HEK293T (cell line): ENCODE measurements around the gene PRDM8.

Experiments
- CTCF ChIA-PET: fragments of 350-600 bp; formaldehyde crosslinking; extraction: SDS; loops from one replicate; lab custom pipeline; 2021; ENCODE audit warnings: antibody characterized with exemption, inconsistent platforms; lab: Yijun Ruan, JAX
- POLR2A ChIA-PET: fragments of 350-600 bp; formaldehyde crosslinking; extraction: SDS; loops from one replicate; lab custom pipeline; 2020; ENCODE audit warnings: antibody characterized with exemption, inconsistent platforms; lab: Yijun Ruan, JAX
- DNase-seq: peaks from one replicate; pipeline ENCODE4 v3.0.0; 2012; ENCODE audit warnings: mixed read lengths; ENCODE audit errors: extremely low spot score
- ARNT ChIP-seq: fragments of 450-650 bp; IDR thresholded peaks from 2 replicates; pipeline ENCODE4 v1.6.1; 2017; ENCODE audit warnings: mild to moderate bottlenecking
- BHLHE40 ChIP-seq: fragments of 450-650 bp; IDR thresholded peaks from 2 replicates; pipeline ENCODE4 v1.6.1; 2016; ENCODE audit warnings: mild to moderate bottlenecking, moderate library complexity, borderline replicate concordance
- CTBP1 ChIP-seq: fragments of 450-650 bp; IDR thresholded peaks from 2 replicates; pipeline ENCODE4 v1.6.1; 2016; ENCODE audit warnings: borderline replicate concordance
- ELF4 ChIP-seq: fragments of 450-650 bp; IDR thresholded peaks from 2 replicates; pipeline ENCODE4 v1.6.1; 2017; ENCODE audit warnings: antibody characterized with exemption
- FOXA1 ChIP-seq: fragments of 450-650 bp; IDR thresholded peaks from 2 replicates; pipeline ENCODE4 v1.6.1; 2016; ENCODE audit warnings: mild to moderate bottlenecking
- FOXK2 ChIP-seq: fragments of 450-650 bp; IDR thresholded peaks from 2 replicates; pipeline ENCODE4 v1.6.1; 2016; ENCODE audit warnings: mild to moderate bottlenecking
- FOXM1 ChIP-seq: fragments of 450-650 bp; IDR thresholded peaks from 2 replicates; pipeline ENCODE4 v1.6.1; 2017; ENCODE audit warnings: mild to moderate bottlenecking, borderline replicate concordance
- HDGF ChIP-seq: fragments of 450-650 bp; IDR thresholded peaks from 2 replicates; pipeline ENCODE4 v1.6.1; 2017; ENCODE audit warnings: antibody characterized with exemption, borderline replicate concordance
- L3MBTL2 ChIP-seq: fragments of 450-650 bp; conservative IDR thresholded peaks from 2 replicates; pipeline ENCODE4 v1.6.1; 2016; ENCODE audit warnings: mild to moderate bottlenecking
- LEF1 ChIP-seq: fragments of 450-650 bp; IDR thresholded peaks from 2 replicates; pipeline ENCODE4 v1.6.1; 2017; ENCODE audit warnings: mild to moderate bottlenecking, borderline replicate concordance
- NFRKB ChIP-seq: fragments of 450-650 bp; IDR thresholded peaks from 2 replicates; pipeline ENCODE4 v1.6.1; 2016; ENCODE audit warnings: mild to moderate bottlenecking, moderate library complexity
- SP1 ChIP-seq: fragments of 450-650 bp; IDR thresholded peaks from 2 replicates; pipeline ENCODE4 v1.6.1; 2017
- SUZ12 ChIP-seq: fragments of 450-650 bp; IDR thresholded peaks from 2 replicates; pipeline ENCODE4 v1.6.1; 2016; ENCODE audit warnings: mild to moderate bottlenecking
- TARDBP ChIP-seq: fragments of 450-650 bp; IDR thresholded peaks from 2 replicates; pipeline ENCODE4 v1.6.1; 2016
- ZNF384 ChIP-seq: fragments of 450-650 bp; IDR thresholded peaks from 2 replicates; pipeline ENCODE4 v1.6.1; 2016
- TF ChIP-seq, protein P1 (sequence below): fragments of 450-650 bp; IDR thresholded peaks from 2 replicates; pipeline ENCODE4 v1.6.1; 2016

PRDM8 gene

DNA sequence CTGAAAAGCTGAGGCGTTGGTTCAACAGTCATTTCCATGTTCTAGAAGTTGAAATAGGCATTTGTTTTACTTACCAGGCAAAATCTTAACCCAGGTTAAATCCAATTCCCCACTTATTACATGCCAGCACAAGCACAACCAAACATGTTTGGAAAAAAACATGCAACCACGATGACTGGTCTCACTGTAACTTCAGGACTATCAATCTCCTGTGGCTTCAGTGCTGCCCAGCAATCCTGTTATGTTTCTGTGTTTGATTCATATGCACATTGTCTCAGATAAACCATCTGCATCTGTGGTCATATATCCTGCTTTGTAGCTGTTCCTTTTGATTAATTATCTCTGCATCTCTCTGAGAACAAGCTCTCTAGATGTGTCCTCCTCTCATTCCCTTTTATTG, 28.3 kb downstream of the PRDM8 start:
- no peak for DNase-seq
- ChIA-PET POLR2A (no interaction called here), CTCF (no interaction called here)

DNA sequence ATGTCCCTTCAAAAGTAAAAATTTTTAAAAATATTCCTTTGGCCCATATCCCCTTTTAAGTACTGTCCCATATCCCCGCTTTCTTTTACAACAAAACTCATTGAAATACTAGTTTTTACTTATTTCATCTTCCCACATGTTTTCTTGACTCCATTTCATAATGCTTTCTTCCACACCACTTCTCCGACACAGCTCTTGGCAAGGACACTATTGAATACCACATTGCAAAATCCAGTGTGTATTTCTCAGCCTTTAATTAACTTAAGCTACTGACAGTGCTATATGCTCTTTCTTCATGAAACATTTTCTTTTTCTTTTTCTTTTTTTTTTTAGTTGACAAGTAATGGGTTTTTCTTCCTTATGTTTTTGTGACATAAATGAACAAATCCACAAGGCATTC, 28.8 kb downstream of the PRDM8 start:
- no peak for TF ChIP-seq SP1
- no peak for TF ChIP-seq BHLHE40
- no peak for TF ChIP-seq ZNF384
- TF ChIP-seq LEF1 = no peak
- TF ChIP-seq FOXA1 = no peak
- TF ChIP-seq CTBP1 = no peak
- TF ChIP-seq, protein P1, sequence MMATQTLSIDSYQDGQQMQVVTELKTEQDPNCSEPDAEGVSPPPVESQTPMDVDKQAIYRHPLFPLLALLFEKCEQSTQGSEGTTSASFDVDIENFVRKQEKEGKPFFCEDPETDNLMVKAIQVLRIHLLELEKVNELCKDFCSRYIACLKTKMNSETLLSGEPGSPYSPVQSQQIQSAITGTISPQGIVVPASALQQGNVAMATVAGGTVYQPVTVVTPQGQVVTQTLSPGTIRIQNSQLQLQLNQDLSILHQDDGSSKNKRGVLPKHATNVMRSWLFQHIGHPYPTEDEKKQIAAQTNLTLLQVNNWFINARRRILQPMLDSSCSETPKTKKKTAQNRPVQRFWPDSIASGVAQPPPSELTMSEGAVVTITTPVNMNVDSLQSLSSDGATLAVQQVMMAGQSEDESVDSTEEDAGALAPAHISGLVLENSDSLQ = no peak
- ChIA-PET CTCF (interaction anchor here (0.6 kb wide), 1 partner anchor 1359 kb away, joined by 3 read pairs; no protein-coding TSS in a partner anchor), POLR2A (interaction anchor here (1.3 kb wide), 1 partner anchor 40 kb away, joined by 3 read pairs; no protein-coding TSS in a partner anchor)
- DNase-seq = no peak

More for the DNA sequence above, 28.3 kb downstream of the PRDM8 start:
- TF ChIP-seq HDGF = no peak
- no peak for TF ChIP-seq FOXA1
- TF ChIP-seq ELF4 = no peak
- no peak for TF ChIP-seq ARNT
- no peak for TF ChIP-seq L3MBTL2
- TF ChIP-seq ZNF384 = no peak
- TF ChIP-seq, protein P1 = no peak
- no peak for TF ChIP-seq LEF1
- TF ChIP-seq SUZ12 = no peak
- TF ChIP-seq FOXM1 = no peak
- no peak for TF ChIP-seq CTBP1
- TF ChIP-seq SP1 = no peak
- TF ChIP-seq BHLHE40 = no peak
- TF ChIP-seq TARDBP = no peak
- TF ChIP-seq FOXK2 = no peak
- no peak for TF ChIP-seq NFRKB

DNA sequence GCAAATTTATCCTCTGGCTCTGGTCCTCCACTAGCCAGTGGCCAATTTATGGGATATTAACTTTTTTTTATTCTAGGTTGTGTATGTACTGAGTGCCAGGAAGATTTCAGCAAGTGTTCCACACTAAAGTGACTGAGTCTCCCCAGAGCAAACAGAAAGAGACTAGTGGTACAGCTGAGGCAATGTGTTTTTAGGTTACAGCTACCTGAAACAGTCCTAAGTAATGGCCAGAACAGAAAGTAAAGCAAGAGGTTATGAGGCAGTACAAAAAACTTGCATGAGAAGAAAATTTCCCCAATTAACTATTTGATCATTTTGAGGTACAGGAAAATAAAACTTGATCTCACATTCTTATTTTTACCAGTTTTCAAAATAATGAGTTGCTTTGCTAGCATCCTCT, 31.2 kb downstream of the PRDM8 start:
- ChIA-PET CTCF (no interaction called here), POLR2A (no interaction called here)
- no peak for TF ChIP-seq BHLHE40
- TF ChIP-seq LEF1 = no peak
- TF ChIP-seq, protein P1 = no peak
- TF ChIP-seq L3MBTL2 = no peak
- TF ChIP-seq FOXA1 = no peak
- no peak for TF ChIP-seq ZNF384
- no peak for TF ChIP-seq ELF4
- TF ChIP-seq HDGF = no peak
- no peak for TF ChIP-seq CTBP1
- no peak for TF ChIP-seq SUZ12
- no peak for DNase-seq

DNA sequence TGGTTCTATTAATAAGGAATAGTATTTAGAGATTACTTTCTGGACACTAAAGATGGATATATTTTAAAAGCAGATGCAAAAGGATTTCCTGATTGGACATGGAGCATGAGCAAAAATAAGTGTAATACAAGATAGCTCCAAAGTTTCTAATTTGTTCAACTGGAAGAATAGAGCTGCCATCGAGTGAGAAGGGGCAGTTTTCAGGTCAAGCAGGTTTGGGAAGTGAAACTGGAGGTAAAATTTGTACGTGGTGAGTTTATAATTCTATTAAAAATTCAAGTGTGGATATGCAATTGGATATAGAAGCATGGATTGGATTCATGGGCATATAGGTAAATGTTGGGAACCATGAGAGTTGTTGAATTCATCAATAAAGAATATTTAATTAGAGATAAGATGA, 31.8 kb downstream of the PRDM8 start:
- CTCF ChIA-PET = no interaction called here

DNA sequence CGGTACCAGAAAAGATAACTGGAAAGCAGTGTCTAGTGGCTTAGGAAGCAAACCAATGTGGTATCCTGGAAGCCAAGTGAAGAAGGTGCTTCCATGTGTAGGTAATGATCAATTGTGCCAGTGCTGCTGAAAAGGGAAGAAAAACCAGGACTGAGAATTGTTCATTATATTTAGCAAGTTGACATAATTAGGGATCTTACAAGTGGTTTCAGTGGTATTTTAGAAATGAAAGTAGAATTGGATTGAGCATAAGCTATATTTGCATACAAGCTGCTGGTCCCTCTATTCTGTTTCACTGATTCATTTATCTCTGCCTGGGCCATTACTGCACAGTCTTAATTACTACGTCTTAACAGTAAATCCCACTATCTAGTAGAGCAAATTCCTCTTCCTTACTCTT, 32.3 kb downstream of the PRDM8 start:
- ChIA-PET POLR2A (interaction anchor here (0.6 kb wide), 1 partner anchor 37 kb away, joined by 3 read pairs; the partner anchor contains the start of gene FGF5), CTCF (interaction anchor here (0.6 kb wide), 1 partner anchor 10 kb away, joined by 3 read pairs; no protein-coding TSS in a partner anchor)
- DNase-seq = no peak
- TF ChIP-seq L3MBTL2 (no peak), ELF4 (no peak), SP1 (no peak), SUZ12 (no peak), NFRKB (no peak), FOXA1 (no peak), ZNF384 (no peak), CTBP1 (no peak), FOXK2 (no peak), TARDBP (no peak), HDGF (no peak), LEF1 (no peak), BHLHE40 (no peak), ARNT (no peak), FOXM1 (no peak)
- TF ChIP-seq, protein P1 = no peak

More for the DNA sequence above, 31.8 kb downstream of the PRDM8 start:
- POLR2A ChIA-PET = no interaction called here
- TF ChIP-seq, protein P1 = no peak
- no peak for DNase-seq

DNA sequence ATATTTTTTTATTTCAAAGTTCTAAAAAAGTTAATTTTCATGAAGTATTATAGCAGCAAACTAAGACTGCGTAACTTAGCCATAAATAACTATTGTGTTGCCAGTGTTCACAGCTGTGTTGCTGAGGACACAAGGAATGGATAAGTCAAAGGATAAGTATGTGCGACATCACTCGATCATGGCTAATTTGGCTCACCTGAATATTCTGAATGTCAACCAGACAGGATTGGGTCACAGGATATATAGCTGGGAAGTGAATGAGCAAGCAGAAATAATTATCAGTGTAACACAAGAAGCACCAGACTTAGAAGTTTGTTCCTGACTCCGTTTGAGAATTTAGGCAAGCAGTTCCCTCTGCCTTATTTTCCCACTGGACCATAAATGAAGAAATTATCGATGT, 33.9 kb downstream of the PRDM8 start:
- TF ChIP-seq ZNF384 (no peak), LEF1 (no peak), FOXK2 (no peak), NFRKB (no peak), ELF4 (no peak), HDGF (no peak), SUZ12 (no peak), L3MBTL2 (no peak)
- no peak for DNase-seq
- ChIA-PET CTCF (interaction anchor here (0.5 to 1.4 kb wide), 2 partner anchors 23 to 104 kb away, joined by 3 read pairs; partner anchors contain the start of gene CFAP299), POLR2A (no interaction called here)
